ENCODE data around the gene RNF4.
A peak's percentile ranks its signal among the peaks of the same experiment; 100 is the strongest.

RNF4 gene, protein sequence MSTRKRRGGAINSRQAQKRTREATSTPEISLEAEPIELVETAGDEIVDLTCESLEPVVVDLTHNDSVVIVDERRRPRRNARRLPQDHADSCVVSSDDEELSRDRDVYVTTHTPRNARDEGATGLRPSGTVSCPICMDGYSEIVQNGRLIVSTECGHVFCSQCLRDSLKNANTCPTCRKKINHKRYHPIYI

DNA sequence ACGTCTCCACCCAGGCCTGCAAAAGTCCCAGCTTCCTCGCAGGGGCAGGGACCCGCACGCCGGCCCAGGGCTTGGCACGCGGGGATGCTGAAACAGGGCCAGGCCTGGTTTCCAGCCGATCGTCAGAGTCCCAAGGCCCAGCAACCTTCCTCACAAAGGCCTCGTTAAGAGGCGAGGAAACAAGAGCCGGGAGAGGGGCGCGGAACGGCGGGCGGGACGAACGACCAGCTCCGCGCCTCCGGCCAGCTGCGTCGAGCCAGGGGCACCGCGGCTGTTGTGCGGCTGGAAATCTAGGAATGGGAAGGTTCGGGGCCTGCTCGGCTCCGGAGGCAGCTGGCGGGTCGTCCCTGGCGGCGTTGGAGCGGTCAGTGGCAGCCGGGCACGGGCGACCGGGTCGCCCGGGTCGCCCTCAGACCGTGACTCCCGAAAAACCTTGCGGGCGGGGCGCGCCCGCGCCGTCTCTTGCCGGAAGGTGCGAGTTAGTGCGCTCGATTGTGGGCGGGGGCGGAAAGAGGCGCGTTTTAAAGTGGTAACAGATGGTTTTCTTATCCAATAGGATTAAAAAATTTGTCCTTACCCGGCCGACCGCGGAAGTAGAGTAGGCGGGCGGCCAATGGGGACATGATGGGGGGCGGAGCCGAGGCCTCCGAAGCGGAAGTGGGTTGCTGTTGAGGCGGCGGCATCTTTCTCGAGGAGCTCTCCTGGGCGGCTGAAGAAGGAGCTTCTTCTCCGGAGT, at the start of gene RNF4:
Gene RNF4 (plus strand): TSS at position 651 of the 736 bp plus-strand sequence. CDS start 21,388 bp downstream, outside the sequence.
- no peak for TF ChIP-seq FOXM1 (IDR thresholded peaks at IDR 0.05; ENCODE audit: borderline replicate concordance)
- no peak for TF ChIP-seq BHLHE40 (IDR thresholded peaks at IDR 0.05; ENCODE audit: borderline replicate concordance)
- peak; percentile 96 for TF ChIP-seq L3MBTL2 (conservative IDR thresholded peaks at IDR 0.05)
- TF ChIP-seq, protein P1, sequence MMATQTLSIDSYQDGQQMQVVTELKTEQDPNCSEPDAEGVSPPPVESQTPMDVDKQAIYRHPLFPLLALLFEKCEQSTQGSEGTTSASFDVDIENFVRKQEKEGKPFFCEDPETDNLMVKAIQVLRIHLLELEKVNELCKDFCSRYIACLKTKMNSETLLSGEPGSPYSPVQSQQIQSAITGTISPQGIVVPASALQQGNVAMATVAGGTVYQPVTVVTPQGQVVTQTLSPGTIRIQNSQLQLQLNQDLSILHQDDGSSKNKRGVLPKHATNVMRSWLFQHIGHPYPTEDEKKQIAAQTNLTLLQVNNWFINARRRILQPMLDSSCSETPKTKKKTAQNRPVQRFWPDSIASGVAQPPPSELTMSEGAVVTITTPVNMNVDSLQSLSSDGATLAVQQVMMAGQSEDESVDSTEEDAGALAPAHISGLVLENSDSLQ (IDR thresholded peaks at IDR 0.05): peak; percentile 97
- TF ChIP-seq HDGF (IDR thresholded peaks at IDR 0.05; ENCODE audit: borderline replicate concordance): no peak
- no peak for TF ChIP-seq FOXA1 (IDR thresholded peaks at IDR 0.05)
- TF ChIP-seq FOXK2 (IDR thresholded peaks at IDR 0.05): no peak
- no peak for TF ChIP-seq SUZ12 (IDR thresholded peaks at IDR 0.05)
- peak; percentile 96 for TF ChIP-seq ELF4 (IDR thresholded peaks at IDR 0.05)
- no peak for TF ChIP-seq ZNF384 (IDR thresholded peaks at IDR 0.05)
- no peak for TF ChIP-seq NFRKB (IDR thresholded peaks at IDR 0.05)
- TF ChIP-seq CTBP1 (IDR thresholded peaks at IDR 0.05; ENCODE audit: borderline replicate concordance): no peak
- TF ChIP-seq TARDBP (IDR thresholded peaks at IDR 0.05): no peak
- no peak for TF ChIP-seq SP1 (IDR thresholded peaks at IDR 0.05)
- TF ChIP-seq ARNT (IDR thresholded peaks at IDR 0.05): no peak
- TF ChIP-seq LEF1 (IDR thresholded peaks at IDR 0.05; ENCODE audit: borderline replicate concordance): no peak
- ChIA-PET POLR2A (interaction anchor here (0.6 to 2.2 kb wide), 29 partner anchors 9 to 612 kb away, joined by 3 to 21 read pairs (median 4); partner anchors contain the start of genes CFAP99, FAM193A, GRK4 and HAUS3), CTCF (interaction anchor here (0.6 to 2.1 kb wide), 3 partner anchors 27 to 43 kb away, joined by 3 to 8 read pairs (median 3); no protein-coding TSS in a partner anchor)
- peak; percentile 98 for DNase-seq (ENCODE audit: extremely low spot score)

DNA sequence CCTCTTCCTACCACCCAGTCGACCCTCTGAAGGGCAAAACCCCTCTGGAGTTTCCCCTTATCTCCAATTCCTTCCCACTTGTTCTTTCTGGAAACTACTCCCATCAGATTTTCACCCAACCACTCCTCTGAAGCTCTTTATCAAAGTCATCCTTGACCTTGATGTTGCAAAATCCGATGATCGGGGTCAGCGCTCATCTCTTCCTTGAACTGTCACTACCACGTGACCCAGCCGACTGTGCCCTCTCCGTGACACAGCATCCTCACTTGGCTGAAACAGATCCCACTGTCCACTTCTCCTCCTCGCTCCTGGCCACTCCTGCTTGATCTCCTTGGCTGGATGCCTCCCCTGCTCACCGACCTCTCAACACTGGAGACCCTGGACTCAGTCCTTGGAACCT, 49.1 kb upstream of the RNF4 start:
- no peak for TF ChIP-seq ELF4 (IDR thresholded peaks at IDR 0.05)
- no peak for TF ChIP-seq L3MBTL2 (conservative IDR thresholded peaks at IDR 0.05)
- no peak for TF ChIP-seq FOXM1 (IDR thresholded peaks at IDR 0.05; ENCODE audit: borderline replicate concordance)
- no peak for TF ChIP-seq ZNF384 (IDR thresholded peaks at IDR 0.05)
- no peak for TF ChIP-seq BHLHE40 (IDR thresholded peaks at IDR 0.05; ENCODE audit: borderline replicate concordance)
- TF ChIP-seq FOXK2 (IDR thresholded peaks at IDR 0.05): no peak
- TF ChIP-seq TARDBP (IDR thresholded peaks at IDR 0.05): no peak
- no peak for TF ChIP-seq SP1 (IDR thresholded peaks at IDR 0.05)
- TF ChIP-seq LEF1 (IDR thresholded peaks at IDR 0.05; ENCODE audit: borderline replicate concordance): no peak
- TF ChIP-seq, protein P1 (IDR thresholded peaks at IDR 0.05): no peak
- no peak for TF ChIP-seq ARNT (IDR thresholded peaks at IDR 0.05)
- TF ChIP-seq FOXA1 (IDR thresholded peaks at IDR 0.05): no peak
- no peak for TF ChIP-seq HDGF (IDR thresholded peaks at IDR 0.05; ENCODE audit: borderline replicate concordance)
- TF ChIP-seq SUZ12 (IDR thresholded peaks at IDR 0.05): no peak
- no peak for TF ChIP-seq NFRKB (IDR thresholded peaks at IDR 0.05)
- TF ChIP-seq CTBP1 (IDR thresholded peaks at IDR 0.05; ENCODE audit: borderline replicate concordance): no peak
- POLR2A ChIA-PET: interaction anchor here (1.4 kb wide), 1 partner anchor 45 kb away, joined by 3 read pairs; no protein-coding TSS in a partner anchor
- DNase-seq (ENCODE audit: extremely low spot score): no peak
- CTCF ChIA-PET: interaction anchor here (1.2 kb wide), 1 partner anchor 200 kb away, joined by 3 read pairs; no protein-coding TSS in a partner anchor

DNA sequence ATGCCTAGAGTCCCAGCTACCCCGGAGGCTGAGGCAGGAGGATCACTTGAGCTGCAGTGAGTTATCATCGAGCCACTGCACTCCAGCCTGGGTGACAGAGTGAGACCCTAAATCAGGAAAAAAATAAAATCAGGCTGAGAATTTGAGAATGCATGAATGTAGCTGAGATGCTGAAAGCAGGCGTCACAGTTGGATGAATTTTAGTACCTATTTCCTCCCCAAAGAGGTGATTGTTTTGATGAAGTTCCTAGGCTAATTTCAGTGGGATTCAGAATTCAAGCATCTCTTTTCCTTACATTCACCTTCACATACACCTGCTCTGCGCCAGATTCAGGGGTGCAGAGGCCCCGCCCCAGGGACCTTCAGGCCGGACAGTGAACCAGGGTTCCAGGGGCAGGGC, 47.0 kb upstream of the RNF4 start:
- DNase-seq (ENCODE audit: extremely low spot score): no peak
- POLR2A ChIA-PET: interaction anchor here (1.2 kb wide), 1 partner anchor 160 kb away, joined by 3 read pairs; the partner anchor contains the start of gene MXD4
- no peak for TF ChIP-seq LEF1 (IDR thresholded peaks at IDR 0.05; ENCODE audit: borderline replicate concordance)
- no peak for TF ChIP-seq TARDBP (IDR thresholded peaks at IDR 0.05)
- no peak for TF ChIP-seq NFRKB (IDR thresholded peaks at IDR 0.05)
- no peak for TF ChIP-seq ARNT (IDR thresholded peaks at IDR 0.05)
- CTCF ChIA-PET: no interaction called here

DNA sequence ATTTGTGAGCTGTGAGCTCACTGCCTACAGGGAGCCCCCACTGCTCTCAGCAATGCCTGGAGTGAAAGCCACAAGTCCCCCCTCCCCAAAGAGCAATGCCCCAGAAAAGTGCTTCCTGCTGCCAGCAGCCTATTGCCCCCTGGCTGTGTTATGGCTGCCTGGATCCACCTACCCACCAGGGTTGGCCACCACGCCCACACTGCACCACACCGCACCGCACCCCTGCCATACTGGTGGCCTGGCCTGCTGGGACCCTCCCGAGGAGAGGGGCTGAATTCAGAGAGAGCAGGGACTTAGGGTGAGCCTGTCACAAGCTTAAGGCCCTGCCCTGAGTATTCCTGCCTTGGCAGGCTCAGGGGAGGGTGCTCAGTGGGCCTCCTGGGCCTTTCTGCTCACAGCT, 45.8 kb upstream of the RNF4 start:
- ChIA-PET POLR2A (no interaction called here), CTCF (no interaction called here)
- TF ChIP-seq LEF1 (IDR thresholded peaks at IDR 0.05; ENCODE audit: borderline replicate concordance) (no peak), ZNF384 (IDR thresholded peaks at IDR 0.05) (no peak), ELF4 (IDR thresholded peaks at IDR 0.05) (no peak), NFRKB (IDR thresholded peaks at IDR 0.05) (no peak), CTBP1 (IDR thresholded peaks at IDR 0.05; ENCODE audit: borderline replicate concordance) (no peak), TARDBP (IDR thresholded peaks at IDR 0.05) (no peak), FOXK2 (IDR thresholded peaks at IDR 0.05) (no peak), HDGF (IDR thresholded peaks at IDR 0.05; ENCODE audit: borderline replicate concordance) (no peak), SUZ12 (IDR thresholded peaks at IDR 0.05) (no peak), SP1 (IDR thresholded peaks at IDR 0.05) (no peak), BHLHE40 (IDR thresholded peaks at IDR 0.05; ENCODE audit: borderline replicate concordance) (no peak), L3MBTL2 (conservative IDR thresholded peaks at IDR 0.05) (no peak), FOXA1 (IDR thresholded peaks at IDR 0.05) (no peak), FOXM1 (IDR thresholded peaks at IDR 0.05; ENCODE audit: borderline replicate concordance) (no peak)
- TF ChIP-seq, protein P1 (IDR thresholded peaks at IDR 0.05): no peak
- DNase-seq (ENCODE audit: extremely low spot score): no peak

DNA sequence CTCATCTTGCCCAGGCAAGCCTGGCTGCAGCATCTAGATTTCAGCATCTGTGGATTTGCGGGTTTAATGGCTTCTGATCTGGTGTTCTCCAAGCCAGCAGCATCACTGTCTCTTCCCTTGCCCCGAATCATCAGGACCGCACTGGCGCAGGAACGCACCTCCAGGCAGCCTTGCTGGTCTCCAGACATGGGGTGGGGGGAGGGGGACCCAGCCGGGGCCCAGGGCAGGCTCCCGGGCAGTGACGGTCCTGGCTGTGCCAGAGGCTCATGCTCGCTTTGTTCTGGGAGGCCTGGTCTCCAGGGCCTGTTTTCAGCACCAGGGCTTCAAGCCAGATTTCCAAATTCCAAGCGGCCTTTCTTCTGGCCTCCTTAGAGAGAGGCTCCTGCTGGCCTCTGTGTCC, 45.2 kb upstream of the RNF4 start:
- no peak for DNase-seq (ENCODE audit: extremely low spot score)
- POLR2A ChIA-PET: no interaction called here
- CTCF ChIA-PET: no interaction called here
- no peak for TF ChIP-seq NFRKB (IDR thresholded peaks at IDR 0.05)
- TF ChIP-seq SP1 (IDR thresholded peaks at IDR 0.05): no peak
- TF ChIP-seq TARDBP (IDR thresholded peaks at IDR 0.05): no peak
- TF ChIP-seq LEF1 (IDR thresholded peaks at IDR 0.05; ENCODE audit: borderline replicate concordance): no peak
